Measurements from ENCODE around the gene SLCO2A1. TPM values are rescaled to one million over a fixed set of nuclear protein-coding genes. Genes with fewer than 3 reads are reported as not detected.

The SLCO2A1 gene
- total and polyA plus RNA-seq, 2 donors (not counting 1 experiment from before 2014, with no cell fraction given) = under 0.01 to 0.12 TPM

DNA sequence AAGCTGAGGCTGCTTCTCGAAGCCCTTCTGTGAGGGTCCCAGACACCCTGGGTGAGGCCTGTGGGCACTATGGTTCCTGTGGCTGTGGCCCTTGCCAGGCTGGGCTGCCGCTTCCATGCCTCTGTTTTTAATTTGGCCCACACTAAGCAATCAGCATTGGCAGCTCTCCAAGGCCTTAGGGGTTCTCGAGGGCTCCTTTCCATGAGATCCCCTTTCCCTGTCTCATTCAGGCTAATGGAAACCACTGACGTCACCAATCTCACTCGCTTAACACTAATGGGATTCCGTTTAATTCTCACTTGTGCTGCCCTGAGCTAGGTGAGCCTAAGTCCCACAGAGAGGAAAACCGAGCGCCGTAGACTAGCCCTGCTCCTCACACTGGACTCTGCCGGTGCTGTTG lies 73.8 kb downstream of the SLCO2A1 start:
- Histone ChIP-seq H3K9ac (ENCODE audit: insufficient read depth, low read length) (no peak overlapping the region), H3K4me3 (replicated peaks in 1 of 4; ENCODE audit: control extremely low read depth in 1 of 4, insufficient read depth in 1 of 4, low read depth in 3 of 4, low read length in 4 of 4) (no peak overlapping the region), H3K36me3 (ENCODE audit: control insufficient read depth, insufficient read depth, low read length) (no peaks in the 10 kb centered on the region), H3K4me2 (ENCODE audit: extremely low read depth, insufficient read depth, low read length) (no peak overlapping the region), H4K20me1 (ENCODE audit: control insufficient read depth, extremely low read depth, insufficient read depth, low read length) (no peaks in the 10 kb centered on the region), H3K9me3 (ENCODE audit: control insufficient read depth, insufficient read depth, low read depth, low read length) (no peaks in the 10 kb centered on the region), H3K4me1 (ENCODE audit: control insufficient read depth, extremely low read depth, insufficient read depth, low read length) (no peaks in the 10 kb centered on the region), H3K79me2 (ENCODE audit: control insufficient read depth, insufficient read depth, low read length) (no peaks in the 10 kb centered on the region), H3K27me3 (ENCODE audit: control insufficient read depth, insufficient read depth, low read length) (no peaks in the 10 kb centered on the region), H2AFZ (ENCODE audit: low read length) (no peak overlapping the region), H3K27ac (ENCODE audit: insufficient read depth, low read length) (no peak overlapping the region)
- TF ChIP-seq, protein P1, sequence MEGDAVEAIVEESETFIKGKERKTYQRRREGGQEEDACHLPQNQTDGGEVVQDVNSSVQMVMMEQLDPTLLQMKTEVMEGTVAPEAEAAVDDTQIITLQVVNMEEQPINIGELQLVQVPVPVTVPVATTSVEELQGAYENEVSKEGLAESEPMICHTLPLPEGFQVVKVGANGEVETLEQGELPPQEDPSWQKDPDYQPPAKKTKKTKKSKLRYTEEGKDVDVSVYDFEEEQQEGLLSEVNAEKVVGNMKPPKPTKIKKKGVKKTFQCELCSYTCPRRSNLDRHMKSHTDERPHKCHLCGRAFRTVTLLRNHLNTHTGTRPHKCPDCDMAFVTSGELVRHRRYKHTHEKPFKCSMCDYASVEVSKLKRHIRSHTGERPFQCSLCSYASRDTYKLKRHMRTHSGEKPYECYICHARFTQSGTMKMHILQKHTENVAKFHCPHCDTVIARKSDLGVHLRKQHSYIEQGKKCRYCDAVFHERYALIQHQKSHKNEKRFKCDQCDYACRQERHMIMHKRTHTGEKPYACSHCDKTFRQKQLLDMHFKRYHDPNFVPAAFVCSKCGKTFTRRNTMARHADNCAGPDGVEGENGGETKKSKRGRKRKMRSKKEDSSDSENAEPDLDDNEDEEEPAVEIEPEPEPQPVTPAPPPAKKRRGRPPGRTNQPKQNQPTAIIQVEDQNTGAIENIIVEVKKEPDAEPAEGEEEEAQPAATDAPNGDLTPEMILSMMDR (conservative IDR thresholded peaks at IDR 0.05 in 1 of 2, IDR thresholded peaks at IDR 0.05 in 1 of 2; ENCODE audit: low read depth in 1 of 2, low read length in 2 of 2) = no peak
- no peak for TF ChIP-seq EZH2 (IDR thresholded peaks at IDR 0.05; ENCODE audit: low read length, missing control alignments)
- DNase-seq (ENCODE audit: low read depth in 2 of 2) = no peak

DNA sequence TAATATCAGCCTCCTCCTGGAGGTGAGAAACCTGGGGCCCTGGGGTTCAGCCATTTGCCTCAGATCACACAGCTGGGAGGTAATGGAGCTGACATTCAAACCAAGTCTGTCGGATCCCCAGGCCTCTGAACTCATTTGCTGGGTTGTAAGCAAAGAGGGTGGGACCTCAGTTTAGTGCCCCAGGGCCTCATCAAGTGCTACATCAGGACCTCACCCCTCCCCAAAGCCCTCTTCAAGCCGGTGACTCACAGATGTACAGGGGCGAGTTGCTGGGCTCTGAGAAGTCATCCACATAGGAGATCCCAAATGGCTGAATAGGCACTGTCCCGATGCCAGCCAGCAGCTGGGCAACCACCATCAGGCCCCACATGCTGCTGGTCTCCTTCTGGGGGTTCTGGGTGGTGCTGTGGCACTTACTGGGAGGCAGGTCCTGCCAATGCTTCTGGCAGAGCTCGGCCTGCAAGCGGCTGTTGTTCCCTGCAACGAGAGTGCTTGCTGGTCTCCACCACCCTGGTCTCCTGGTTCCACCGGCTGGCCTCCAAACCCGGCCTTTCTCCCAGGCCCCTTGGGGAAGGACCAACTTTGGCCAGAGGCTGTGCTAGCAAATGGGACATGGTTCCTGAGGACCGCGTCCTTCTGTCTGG lies 74.9 kb downstream of the SLCO2A1 start:
- no peaks in the 10 kb centered on the region for H3K27me3 ChIP-seq (ENCODE audit: control insufficient read depth, insufficient read depth, low read length)
- H3K9ac ChIP-seq (ENCODE audit: insufficient read depth, low read length) = no peak overlapping the region
- H3K4me3 ChIP-seq (replicated peaks in 1 of 4; ENCODE audit: control extremely low read depth in 1 of 4, insufficient read depth in 1 of 4, low read depth in 3 of 4, low read length in 4 of 4) = no peak overlapping the region
- H3K36me3 ChIP-seq (ENCODE audit: control insufficient read depth, insufficient read depth, low read length) = no peaks in the 10 kb centered on the region
- H3K4me2 ChIP-seq (ENCODE audit: extremely low read depth, insufficient read depth, low read length) = no peak overlapping the region
- DNase-seq (ENCODE audit: low read depth in 2 of 2) = no peak
- H3K9me3 ChIP-seq (ENCODE audit: control insufficient read depth, insufficient read depth, low read depth, low read length) = no peaks in the 10 kb centered on the region
- H3K27ac ChIP-seq (ENCODE audit: insufficient read depth, low read length) = no peak overlapping the region
- no peaks in the 10 kb centered on the region for H4K20me1 ChIP-seq (ENCODE audit: control insufficient read depth, extremely low read depth, insufficient read depth, low read length)
- H3K4me1 ChIP-seq (ENCODE audit: control insufficient read depth, extremely low read depth, insufficient read depth, low read length) = no peaks in the 10 kb centered on the region
- no peaks in the 10 kb centered on the region for H3K79me2 ChIP-seq (ENCODE audit: control insufficient read depth, insufficient read depth, low read length)
- TF ChIP-seq, protein P1 (conservative IDR thresholded peaks at IDR 0.05 in 1 of 2, IDR thresholded peaks at IDR 0.05 in 1 of 2; ENCODE audit: low read depth in 1 of 2, low read length in 2 of 2) = no peak
- no peak for TF ChIP-seq EZH2 (IDR thresholded peaks at IDR 0.05; ENCODE audit: low read length, missing control alignments)
- H2AFZ ChIP-seq (ENCODE audit: low read length) = no peak overlapping the region

DNA sequence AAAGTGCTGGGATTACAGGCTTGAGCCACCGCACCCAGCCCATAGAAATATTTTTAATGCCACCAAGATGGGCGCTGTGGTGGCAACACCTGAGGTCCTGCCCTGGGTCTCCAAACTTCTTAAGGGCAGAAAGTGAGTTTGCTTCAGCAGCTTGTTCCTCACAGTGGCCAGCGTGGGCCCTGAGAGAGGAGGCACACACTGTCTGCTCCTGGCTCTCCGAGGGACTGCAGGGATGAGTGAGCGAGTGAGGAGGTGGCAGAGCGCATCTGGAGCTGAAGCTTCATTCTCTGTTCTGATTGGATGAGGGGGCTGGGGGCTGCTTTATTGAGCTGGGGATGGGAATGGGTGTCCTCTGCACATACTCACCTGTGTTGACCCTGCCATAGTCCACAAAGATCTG lies 76.4 kb downstream of the SLCO2A1 start:
- H3K27ac ChIP-seq (ENCODE audit: insufficient read depth, low read length) = no peak overlapping the region
- no peak for DNase-seq (ENCODE audit: low read depth in 2 of 2)
- H3K9ac ChIP-seq (ENCODE audit: insufficient read depth, low read length) = no peak overlapping the region
- H3K4me2 ChIP-seq (ENCODE audit: extremely low read depth, insufficient read depth, low read length) = no peak overlapping the region
- no peaks in the 10 kb centered on the region for H3K4me1 ChIP-seq (ENCODE audit: control insufficient read depth, extremely low read depth, insufficient read depth, low read length)
- H3K9me3 ChIP-seq (ENCODE audit: control insufficient read depth, insufficient read depth, low read depth, low read length) = no peaks in the 10 kb centered on the region
- no peaks in the 10 kb centered on the region for H4K20me1 ChIP-seq (ENCODE audit: control insufficient read depth, extremely low read depth, insufficient read depth, low read length)
- H3K79me2 ChIP-seq (ENCODE audit: control insufficient read depth, insufficient read depth, low read length) = no peaks in the 10 kb centered on the region
- H3K36me3 ChIP-seq (ENCODE audit: control insufficient read depth, insufficient read depth, low read length) = no peaks in the 10 kb centered on the region
- no peaks in the 10 kb centered on the region for H3K27me3 ChIP-seq (ENCODE audit: control insufficient read depth, insufficient read depth, low read length)
- no peak overlapping the region for H3K4me3 ChIP-seq (replicated peaks in 1 of 4; ENCODE audit: control extremely low read depth in 1 of 4, insufficient read depth in 1 of 4, low read depth in 3 of 4, low read length in 4 of 4)
- H2AFZ ChIP-seq (ENCODE audit: low read length) = no peak overlapping the region
- TF ChIP-seq, protein P1 (conservative IDR thresholded peaks at IDR 0.05 in 1 of 2, IDR thresholded peaks at IDR 0.05 in 1 of 2; ENCODE audit: low read depth in 1 of 2, low read length in 2 of 2) = no peak
- TF ChIP-seq EZH2 (IDR thresholded peaks at IDR 0.05; ENCODE audit: low read length, missing control alignments) = no peak

Measured in fibroblast of lung (primary cell).